ENCODE measurements around the gene AVL9.

- TF ChIP-seq CTCF (IDR thresholded peaks at IDR 0.05) (no peak), POLR2AphosphoS5 (IDR thresholded peaks at IDR 0.05; ENCODE audit: low read depth, low read length) (no peak)
- TF ChIP-seq, protein P1, sequence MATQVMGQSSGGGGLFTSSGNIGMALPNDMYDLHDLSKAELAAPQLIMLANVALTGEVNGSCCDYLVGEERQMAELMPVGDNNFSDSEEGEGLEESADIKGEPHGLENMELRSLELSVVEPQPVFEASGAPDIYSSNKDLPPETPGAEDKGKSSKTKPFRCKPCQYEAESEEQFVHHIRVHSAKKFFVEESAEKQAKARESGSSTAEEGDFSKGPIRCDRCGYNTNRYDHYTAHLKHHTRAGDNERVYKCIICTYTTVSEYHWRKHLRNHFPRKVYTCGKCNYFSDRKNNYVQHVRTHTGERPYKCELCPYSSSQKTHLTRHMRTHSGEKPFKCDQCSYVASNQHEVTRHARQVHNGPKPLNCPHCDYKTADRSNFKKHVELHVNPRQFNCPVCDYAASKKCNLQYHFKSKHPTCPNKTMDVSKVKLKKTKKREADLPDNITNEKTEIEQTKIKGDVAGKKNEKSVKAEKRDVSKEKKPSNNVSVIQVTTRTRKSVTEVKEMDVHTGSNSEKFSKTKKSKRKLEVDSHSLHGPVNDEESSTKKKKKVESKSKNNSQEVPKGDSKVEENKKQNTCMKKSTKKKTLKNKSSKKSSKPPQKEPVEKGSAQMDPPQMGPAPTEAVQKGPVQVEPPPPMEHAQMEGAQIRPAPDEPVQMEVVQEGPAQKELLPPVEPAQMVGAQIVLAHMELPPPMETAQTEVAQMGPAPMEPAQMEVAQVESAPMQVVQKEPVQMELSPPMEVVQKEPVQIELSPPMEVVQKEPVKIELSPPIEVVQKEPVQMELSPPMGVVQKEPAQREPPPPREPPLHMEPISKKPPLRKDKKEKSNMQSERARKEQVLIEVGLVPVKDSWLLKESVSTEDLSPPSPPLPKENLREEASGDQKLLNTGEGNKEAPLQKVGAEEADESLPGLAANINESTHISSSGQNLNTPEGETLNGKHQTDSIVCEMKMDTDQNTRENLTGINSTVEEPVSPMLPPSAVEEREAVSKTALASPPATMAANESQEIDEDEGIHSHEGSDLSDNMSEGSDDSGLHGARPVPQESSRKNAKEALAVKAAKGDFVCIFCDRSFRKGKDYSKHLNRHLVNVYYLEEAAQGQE (IDR thresholded peaks at IDR 0.05; ENCODE audit: low read depth, low read length) = no peak
These were observed 17.7 kb upstream of the AVL9 start for GRCh38 chr7:32477649-32477980.
